CD4-positive, alpha-beta memory T cell (primary cell): ENCODE measurements around the gene ZNF521. TPM values are rescaled to one million over a fixed set of nuclear protein-coding genes. Genes with fewer than 3 reads are reported as not detected.

Source experiments
- CTCF ChIA-PET: fragments of 350-600 bp; sonication (Branson Sonifier 250); formaldehyde crosslinking; loops from one replicate; lab custom pipeline; 2021; ENCODE audit warnings: inconsistent platforms; ENCODE audit not compliant: partially characterized antibody; lab: Charles Lee
- POLR2A ChIA-PET: fragments of 350-600 bp; sonication (Branson Sonifier 250); formaldehyde crosslinking; loops from one replicate; lab custom pipeline; 2021; ENCODE audit not compliant: partially characterized antibody; lab: Charles Lee
- DNase-seq, 5 donors: peaks; one replicate each; pipeline versions ENCODE4 v3.0.0 to v3.0.0-alpha.2; 2020 to 2022; ENCODE audit warnings: mixed read lengths in 1 of 5
- H3K27ac ChIP-seq: one replicate; pipeline ENCODE4 v1.7.0; 2013; ENCODE audit warnings: low read depth, low read length
- H3K27me3 ChIP-seq: 2 replicates; pipeline ENCODE4 v1.7.0; 2013; ENCODE audit warnings: mild to moderate bottlenecking, low read length, moderate library complexity; ENCODE audit not compliant: insufficient read depth
- H3K36me3 ChIP-seq: 2 replicates; pipeline ENCODE4 v1.7.0; 2013; ENCODE audit warnings: mild to moderate bottlenecking, low read length, moderate library complexity; ENCODE audit not compliant: insufficient read depth
- H3K4me1 ChIP-seq: 2 replicates; pipeline ENCODE4 v1.7.0; 2013; ENCODE audit warnings: mild to moderate bottlenecking, low read length, moderate library complexity; ENCODE audit not compliant: insufficient read depth
- H3K4me3 ChIP-seq, 2 donors: one replicate each; pipeline ENCODE4 v1.7.0; 2013; ENCODE audit warnings: low read length in 2 of 2, mild to moderate bottlenecking in 1 of 2
- H3K9me3 ChIP-seq, 2 donors: one replicate each; pipeline ENCODE4 v1.7.0; 2013; ENCODE audit warnings: low read length in 2 of 2, control low read depth in 1 of 2; ENCODE audit not compliant: control insufficient read depth in 1 of 2
- H3K27ac Mint-ChIP-seq, 7 donors: one replicate each; pipeline ENCODE4 v1.8.0; 2020 to 2021; ENCODE audit warnings: mixed read lengths in 7 of 7, mild to moderate bottlenecking in 6 of 7, inconsistent platforms in 3 of 7, moderate library complexity in 3 of 7
- H3K27me3 Mint-ChIP-seq, 2 donors: one replicate each; pipeline ENCODE4 v1.8.0; 2020 to 2021; ENCODE audit warnings: mixed read lengths in 2 of 2
- H3K36me3 Mint-ChIP-seq, 2 donors: one replicate each; pipeline ENCODE4 v1.8.0; 2020 to 2021; ENCODE audit warnings: mixed read lengths in 2 of 2, inconsistent platforms in 1 of 2, mild to moderate bottlenecking in 1 of 2
- H3K4me1 Mint-ChIP-seq, 4 donors: one replicate each; pipeline ENCODE4 v1.8.0; 2020 to 2021; ENCODE audit warnings: mixed read lengths in 4 of 4, mild to moderate bottlenecking in 1 of 4
- H3K4me3 Mint-ChIP-seq, 8 donors: one replicate each; pipeline ENCODE4 v1.8.0; 2020 to 2021; ENCODE audit warnings: mixed read lengths in 8 of 8, mild to moderate bottlenecking in 7 of 8, moderate library complexity in 6 of 8, inconsistent platforms in 3 of 8
- H3K9me3 Mint-ChIP-seq, 8 donors: one replicate each; pipeline ENCODE4 v1.8.0; 2020 to 2021; ENCODE audit warnings: mixed read lengths in 8 of 8, mild to moderate bottlenecking in 5 of 8, inconsistent platforms in 3 of 8, moderate library complexity in 1 of 8
- intact Hi-C: fragments of 100-400 bp; cut with micrococcal nuclease; formaldehyde crosslinking; loops from one replicate; pipeline ENCODE4 v1.15.1; 2023
- polyA plus RNA-seq, 2 donors: library from polyadenylated mRNA; unstranded; fragments of 300-500 nt; fragmentation: Illumina TruSeq; gene quantifications; one replicate each; pipeline ENCODE4 v1.2.3, GENCODE V29; 2021
- total RNA-seq, 2 experiments: library from RNA; stranded (reverse); gene quantifications; one replicate each; pipeline ENCODE4 v1.2.3, GENCODE V29; 2021

Gene ZNF521
- total and polyA plus RNA-seq, 4 experiments from 2014 or later: not detected

GRCh38 chr18:25225151-25225550 lies 126.8 kb downstream of the ZNF521 start:
- POLR2A ChIA-PET: no interaction called here
- Mint-ChIP-seq H3K9me3 (peaks cover 0 to 4% (median 0%) of the 10 kb centered on the region in 8 donors), H3K4me3 (no peak overlapping the region), H3K36me3 (no peaks in the 10 kb centered on the region), H3K4me1 (no peaks in the 10 kb centered on the region), H3K27me3 (no peaks in the 10 kb centered on the region), H3K27ac (no peak overlapping the region)
- CTCF ChIA-PET: interaction anchor here (1.1 kb wide), 1 partner anchor 19 kb away, joined by 3 read pairs; no protein-coding TSS in a partner anchor
- Histone ChIP-seq H3K4me1 (no peaks in the 10 kb centered on the region), H3K27me3 (no peaks in the 10 kb centered on the region), H3K9me3 (no peaks in the 10 kb centered on the region), H3K36me3 (no peaks in the 10 kb centered on the region), H3K27ac (no peak overlapping the region), H3K4me3 (no peak overlapping the region)
- no peak for DNase-seq
- intact Hi-C loops: no loop called here

GRCh38 chr18:25223899-25224886 lies 127.8 kb downstream of the ZNF521 start:
- Mint-ChIP-seq H3K36me3 (no peaks in the 10 kb centered on the region), H3K4me3 (no peak overlapping the region), H3K9me3 (peaks cover 0 to 4% (median 0%) of the 10 kb centered on the region in 8 donors), H3K27ac (no peak overlapping the region), H3K4me1 (no peaks in the 10 kb centered on the region), H3K27me3 (no peaks in the 10 kb centered on the region)
- POLR2A ChIA-PET: no interaction called here
- Histone ChIP-seq H3K9me3 (no peaks in the 10 kb centered on the region), H3K36me3 (no peaks in the 10 kb centered on the region), H3K27ac (no peak overlapping the region), H3K27me3 (no peaks in the 10 kb centered on the region), H3K4me3 (no peak overlapping the region), H3K4me1 (no peaks in the 10 kb centered on the region)
- DNase-seq: no peak
- intact Hi-C loops: no loop called here
- CTCF ChIA-PET: interaction anchor here (1.1 kb wide), 1 partner anchor 19 kb away, joined by 3 read pairs; no protein-coding TSS in a partner anchor

DNA sequence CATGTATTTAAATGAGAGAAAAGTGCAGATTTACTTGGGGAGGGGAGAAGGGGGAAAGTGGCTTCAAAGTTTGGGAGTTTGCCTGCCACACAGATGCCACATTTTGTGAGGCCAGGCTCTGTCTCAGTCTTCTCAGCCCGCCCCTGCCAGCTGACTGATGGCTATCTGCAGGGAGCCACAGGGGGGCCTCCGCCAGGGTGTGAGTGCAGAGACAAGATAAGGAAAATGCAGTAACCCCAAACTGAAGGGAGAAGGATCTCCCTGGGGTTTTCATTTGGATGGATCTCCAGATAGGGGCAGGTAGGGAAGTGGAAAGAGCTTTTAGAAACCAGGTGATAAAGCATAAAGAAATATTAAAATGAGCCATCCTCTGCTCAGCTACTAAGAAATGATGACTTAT lies 128.8 kb downstream of the ZNF521 start:
- H3K4me1 Mint-ChIP-seq: no peaks in the 10 kb centered on the region
- H3K27ac ChIP-seq: no peak overlapping the region
- H3K27me3 Mint-ChIP-seq: no peaks in the 10 kb centered on the region
- no peak overlapping the region for H3K4me3 Mint-ChIP-seq
- peaks cover 0 to 4% (median 0%) of the 10 kb centered on the region in 8 donors for H3K9me3 Mint-ChIP-seq
- intact Hi-C loops: no loop called here
- H3K27me3 ChIP-seq: no peaks in the 10 kb centered on the region
- no peaks in the 10 kb centered on the region for H3K9me3 ChIP-seq
- ChIA-PET CTCF (no interaction called here), POLR2A (no interaction called here)
- no peaks in the 10 kb centered on the region for H3K4me1 ChIP-seq
- H3K36me3 Mint-ChIP-seq: no peaks in the 10 kb centered on the region
- H3K4me3 ChIP-seq: no peak overlapping the region
- DNase-seq: no peak
- no peak overlapping the region for H3K27ac Mint-ChIP-seq
- no peaks in the 10 kb centered on the region for H3K36me3 ChIP-seq

- intact Hi-C loops: no loop called here
- H3K9me3 Mint-ChIP-seq: peaks cover 0 to 4% (median 0%) of the 10 kb centered on the region in 8 donors
- CTCF ChIA-PET: no interaction called here
- no peak overlapping the region for H3K4me3 ChIP-seq
- H3K27me3 ChIP-seq: no peaks in the 10 kb centered on the region
- no peaks in the 10 kb centered on the region for H3K4me1 ChIP-seq
- H3K27me3 Mint-ChIP-seq: no peaks in the 10 kb centered on the region
- H3K9me3 ChIP-seq: no peaks in the 10 kb centered on the region
- no peak overlapping the region for H3K27ac Mint-ChIP-seq
- H3K4me3 Mint-ChIP-seq: no peak overlapping the region
- no peak overlapping the region for H3K27ac ChIP-seq
- H3K4me1 Mint-ChIP-seq: no peaks in the 10 kb centered on the region
- POLR2A ChIA-PET: no interaction called here
- no peak for DNase-seq
- no peaks in the 10 kb centered on the region for H3K36me3 Mint-ChIP-seq
- no peaks in the 10 kb centered on the region for H3K36me3 ChIP-seq
Observed at GRCh38 chr18:25222648-25223047, 129.3 kb downstream of the ZNF521 start.

DNA sequence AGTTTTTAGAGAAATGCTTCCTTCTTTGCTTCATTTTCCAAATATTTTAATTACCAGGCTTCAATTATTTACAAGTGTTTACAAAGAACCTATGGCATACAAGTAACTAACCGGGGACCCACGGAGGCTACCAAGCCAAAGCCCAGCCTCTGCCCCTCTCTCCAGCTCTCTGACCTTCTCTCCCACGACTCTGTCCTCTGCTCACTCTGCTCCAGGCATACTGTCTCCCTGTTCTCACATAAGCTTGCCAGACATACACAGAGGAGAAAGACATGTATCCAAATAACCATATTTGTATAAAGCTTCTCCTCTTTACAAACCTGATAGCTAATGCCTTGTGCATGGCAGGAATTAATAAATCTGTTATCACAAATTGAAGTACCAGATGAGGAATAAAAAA lies 141.3 kb downstream of the ZNF521 start:
- no peaks in the 10 kb centered on the region for H3K36me3 ChIP-seq
- H3K27ac Mint-ChIP-seq: no peak overlapping the region

DNA sequence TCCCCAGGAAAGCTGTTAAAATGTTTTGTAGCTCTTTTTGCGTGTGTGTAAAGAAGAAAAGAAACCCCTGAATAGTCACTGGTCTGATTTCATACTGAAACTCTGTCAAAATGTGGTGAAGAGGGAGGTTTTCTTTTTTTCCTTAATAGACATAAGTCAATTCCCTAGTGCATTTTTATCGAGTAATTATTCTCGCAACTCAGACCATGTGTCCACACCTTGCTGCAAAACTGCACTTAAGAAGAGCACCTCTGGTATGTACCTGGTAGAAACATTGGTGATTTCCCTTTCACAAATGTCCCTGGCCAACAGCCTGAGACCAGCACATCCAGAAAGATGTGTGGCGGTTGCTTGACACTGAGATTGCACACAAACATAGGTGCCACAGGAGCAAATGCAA lies 159.9 kb downstream of the ZNF521 start:
- Mint-ChIP-seq H3K36me3 (no peaks in the 10 kb centered on the region), H3K27me3 (peaks cover 1 to 2% of the 10 kb centered on the region in 2 donors), H3K4me1 (no peaks in the 10 kb centered on the region), H3K4me3 (no peak overlapping the region), H3K27ac (no peak overlapping the region), H3K9me3 (no peaks in the 10 kb centered on the region)
- H3K36me3 ChIP-seq: no peaks in the 10 kb centered on the region
- POLR2A ChIA-PET: no interaction called here
- CTCF ChIA-PET: no interaction called here
- DNase-seq: no peak
- H3K4me3 ChIP-seq: no peak overlapping the region
- intact Hi-C loops: no loop called here
- no peak overlapping the region for H3K27ac ChIP-seq
- H3K4me1 ChIP-seq: no peaks in the 10 kb centered on the region
- H3K27me3 ChIP-seq: no peaks in the 10 kb centered on the region
- no peaks in the 10 kb centered on the region for H3K9me3 ChIP-seq

More for the DNA sequence above, 141.3 kb downstream of the ZNF521 start:
- ChIA-PET POLR2A (no interaction called here), CTCF (no interaction called here)
- Mint-ChIP-seq H3K27me3 (peaks cover 2 to 3% of the 10 kb centered on the region in 2 donors), H3K4me1 (no peaks in the 10 kb centered on the region), H3K9me3 (peaks cover 0 to 5% (median 0%) of the 10 kb centered on the region in 8 donors), H3K36me3 (no peaks in the 10 kb centered on the region), H3K4me3 (no peak overlapping the region)
- no peak for DNase-seq
- intact Hi-C loops: no loop called here
- no peaks in the 10 kb centered on the region for H3K27me3 ChIP-seq
- H3K27ac ChIP-seq: no peak overlapping the region
- no peaks in the 10 kb centered on the region for H3K4me1 ChIP-seq
- no peaks in the 10 kb centered on the region for H3K9me3 ChIP-seq
- no peak overlapping the region for H3K4me3 ChIP-seq

GRCh38 chr18:25190472-25190871 lies 161.5 kb downstream of the ZNF521 start:
- no peaks in the 10 kb centered on the region for H3K4me1 ChIP-seq
- CTCF ChIA-PET: no interaction called here
- H3K27me3 ChIP-seq: no peaks in the 10 kb centered on the region
- H3K9me3 ChIP-seq: no peaks in the 10 kb centered on the region
- intact Hi-C loops: no loop called here
- H3K4me1 Mint-ChIP-seq: no peaks in the 10 kb centered on the region
- peaks cover 1 to 2% of the 10 kb centered on the region in 2 donors for H3K27me3 Mint-ChIP-seq
- POLR2A ChIA-PET: no interaction called here
- no peak overlapping the region for H3K4me3 ChIP-seq
- H3K36me3 Mint-ChIP-seq: no peaks in the 10 kb centered on the region
- H3K36me3 ChIP-seq: no peaks in the 10 kb centered on the region
- no peak overlapping the region for H3K27ac ChIP-seq
- no peak overlapping the region for H3K27ac Mint-ChIP-seq
- H3K4me3 Mint-ChIP-seq: no peak overlapping the region
- no peaks in the 10 kb centered on the region for H3K9me3 Mint-ChIP-seq
- DNase-seq: no peak
